Activated CD4-positive, alpha-beta T cell treated with anti-CD3 and anti-CD28 coated beads, Interleukin-2, amount 50 U/mL, for 4 hours (primary cell): ENCODE data around the gene ASCC1.
A peak's percentile ranks its signal among the peaks of the same experiment; 100 is the strongest.

Experiments used
- DNase-seq, 2 experiments: peaks; one replicate each; pipeline ENCODE4 v3.0.0-alpha.2; 2020

Gene ASCC1

DNA sequence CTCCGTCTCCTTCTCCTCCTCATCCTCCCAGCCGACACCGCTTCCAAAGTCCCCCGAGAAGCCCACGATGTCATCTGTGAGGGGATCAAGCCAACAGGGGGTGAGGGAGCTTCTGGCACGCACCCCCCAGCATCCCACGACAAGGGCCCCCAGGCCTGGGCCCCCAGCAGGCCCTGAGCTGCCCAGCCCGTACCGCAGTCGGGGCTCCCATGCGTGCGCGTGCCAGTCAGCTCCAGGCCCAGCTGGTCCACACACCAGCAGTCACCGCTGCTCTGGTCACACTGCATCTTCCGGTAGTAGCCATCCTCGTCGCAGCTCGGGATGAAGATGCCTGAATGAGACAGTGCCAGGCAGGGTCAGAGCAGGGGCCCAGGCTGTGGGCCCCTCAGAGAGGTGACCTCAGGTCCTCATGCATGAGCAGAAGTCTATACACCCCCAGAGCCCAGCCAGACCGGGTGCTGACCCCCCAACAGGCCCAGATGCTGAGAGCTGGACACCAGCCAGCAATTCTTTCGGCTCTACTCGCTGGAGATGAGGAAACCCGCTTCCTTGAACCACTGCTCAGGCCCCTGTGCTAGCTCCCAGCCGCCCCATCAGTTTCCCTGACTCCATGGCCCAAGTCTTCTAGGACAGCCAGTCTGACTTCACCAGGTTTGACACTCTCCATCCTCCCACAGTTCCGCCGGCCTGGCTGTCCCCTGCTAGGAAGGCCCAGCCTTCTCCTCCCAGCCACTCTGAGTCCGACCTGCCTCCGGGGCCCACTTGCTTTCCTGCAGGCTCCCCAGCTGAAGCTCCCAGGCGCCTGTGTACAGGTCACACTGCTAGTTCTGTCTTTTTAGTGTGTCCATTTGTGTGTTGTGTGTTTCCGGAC is 153.0 kb downstream of the ASCC1 start:
- DNase-seq, result no peak

DNA sequence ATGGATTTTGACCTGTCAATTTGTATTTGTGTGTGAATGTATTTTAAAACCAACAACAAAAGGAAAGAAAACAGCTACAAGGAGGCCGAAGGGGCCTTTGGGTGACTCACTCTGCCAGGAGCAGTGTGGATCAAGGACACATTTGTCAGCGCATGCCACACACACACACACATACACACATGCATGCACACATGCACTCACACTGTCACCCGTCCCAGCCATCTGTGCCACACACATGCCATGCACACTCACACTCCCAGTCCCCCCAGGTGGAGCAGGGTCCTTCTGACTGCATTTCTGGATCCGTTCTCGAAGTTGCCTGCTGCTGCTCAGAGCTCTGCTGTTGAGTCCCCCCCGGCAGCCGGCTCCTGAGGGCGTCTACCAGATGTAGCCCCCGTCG is 153.7 kb downstream of the ASCC1 start:
- no peak for DNase-seq

DNA sequence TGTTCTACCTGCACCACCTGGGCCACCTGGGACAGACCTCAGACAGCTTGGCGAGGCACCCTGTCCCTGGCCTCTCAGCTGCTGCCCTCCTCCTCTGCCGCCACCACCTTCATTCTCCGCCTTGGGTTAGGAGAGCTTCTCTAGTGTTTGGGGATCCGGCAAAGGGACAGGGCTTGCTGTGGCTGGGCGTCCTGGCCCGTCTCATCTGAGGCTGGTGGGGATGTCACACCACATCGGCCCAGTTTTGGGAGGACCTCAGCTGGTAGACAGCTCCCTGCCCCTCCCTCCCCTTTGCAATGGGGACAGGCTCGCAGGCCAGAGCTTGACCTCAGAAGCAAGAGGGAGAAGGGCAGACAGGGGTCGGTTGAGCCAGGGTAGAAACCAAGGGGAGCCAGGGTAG is 154.1 kb downstream of the ASCC1 start:
- DNase-seq, result no peak

DNA sequence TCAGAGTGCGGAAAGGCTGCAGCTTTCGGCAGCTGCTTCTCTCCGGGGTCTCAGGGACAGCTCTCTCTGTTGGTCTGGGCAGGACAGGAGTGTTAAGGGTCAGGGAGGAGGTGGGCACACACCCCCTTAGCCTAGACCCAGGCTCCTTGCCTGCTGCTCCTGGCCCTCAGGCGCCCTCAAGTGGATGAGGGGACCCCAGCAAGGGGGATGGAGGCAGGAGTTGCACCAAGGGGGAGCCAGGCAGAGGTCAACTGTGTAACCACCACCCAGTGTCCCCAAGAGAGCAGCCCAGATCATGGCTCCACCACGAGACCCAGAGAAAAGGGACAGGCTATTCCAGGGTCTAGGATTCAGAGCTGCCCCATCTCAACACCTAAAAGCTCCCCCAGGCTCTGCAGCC is 154.6 kb downstream of the ASCC1 start:
- DNase-seq, result no peak

DNA sequence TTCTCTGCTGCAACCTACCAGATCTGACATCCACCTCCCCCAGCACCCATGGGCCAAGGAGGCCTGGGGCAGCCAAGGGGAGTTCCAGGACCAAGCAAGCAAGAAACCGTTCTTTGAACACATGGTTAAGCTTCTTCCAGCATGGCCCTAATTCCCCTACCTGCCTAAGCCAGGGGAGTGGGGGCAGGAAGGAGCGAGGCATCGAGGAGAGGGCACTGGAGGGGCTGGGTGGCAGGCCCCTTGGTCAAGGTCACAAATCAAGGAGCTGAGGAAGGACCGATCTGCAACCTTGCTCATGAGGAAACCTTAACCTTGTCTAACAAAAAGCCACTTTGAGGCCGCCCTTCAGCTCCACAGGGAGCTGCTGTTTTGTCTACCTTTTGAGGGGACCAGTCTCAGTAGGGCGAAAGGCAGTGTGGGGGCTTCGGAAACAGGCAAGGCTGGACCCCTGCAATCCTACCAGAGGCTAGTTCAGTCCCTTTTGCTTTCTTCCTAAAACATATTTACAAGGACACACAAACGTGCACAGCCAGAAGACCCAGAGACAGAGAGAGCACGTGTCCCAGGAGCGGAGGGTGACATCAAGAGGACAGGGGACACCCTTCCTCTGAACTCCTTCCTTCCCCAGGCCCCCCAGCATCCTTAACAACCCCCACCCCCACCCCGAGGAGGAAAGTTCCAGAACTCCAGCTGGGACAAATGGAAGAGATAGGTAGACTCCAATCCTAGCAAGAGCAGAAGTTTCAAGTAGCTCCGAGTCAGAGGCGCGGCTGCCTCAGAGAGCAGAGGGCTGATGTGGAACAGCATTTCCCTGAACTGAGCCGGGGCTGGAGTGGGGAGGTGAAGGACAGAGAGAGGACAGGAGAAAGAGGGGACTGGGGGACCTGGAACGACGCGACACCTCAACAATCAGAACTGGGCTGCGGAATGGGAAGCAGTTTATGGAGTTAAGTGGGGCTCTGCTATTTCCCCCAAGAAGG is 155.9 kb downstream of the ASCC1 start:
- DNase-seq, result no peak

DNA sequence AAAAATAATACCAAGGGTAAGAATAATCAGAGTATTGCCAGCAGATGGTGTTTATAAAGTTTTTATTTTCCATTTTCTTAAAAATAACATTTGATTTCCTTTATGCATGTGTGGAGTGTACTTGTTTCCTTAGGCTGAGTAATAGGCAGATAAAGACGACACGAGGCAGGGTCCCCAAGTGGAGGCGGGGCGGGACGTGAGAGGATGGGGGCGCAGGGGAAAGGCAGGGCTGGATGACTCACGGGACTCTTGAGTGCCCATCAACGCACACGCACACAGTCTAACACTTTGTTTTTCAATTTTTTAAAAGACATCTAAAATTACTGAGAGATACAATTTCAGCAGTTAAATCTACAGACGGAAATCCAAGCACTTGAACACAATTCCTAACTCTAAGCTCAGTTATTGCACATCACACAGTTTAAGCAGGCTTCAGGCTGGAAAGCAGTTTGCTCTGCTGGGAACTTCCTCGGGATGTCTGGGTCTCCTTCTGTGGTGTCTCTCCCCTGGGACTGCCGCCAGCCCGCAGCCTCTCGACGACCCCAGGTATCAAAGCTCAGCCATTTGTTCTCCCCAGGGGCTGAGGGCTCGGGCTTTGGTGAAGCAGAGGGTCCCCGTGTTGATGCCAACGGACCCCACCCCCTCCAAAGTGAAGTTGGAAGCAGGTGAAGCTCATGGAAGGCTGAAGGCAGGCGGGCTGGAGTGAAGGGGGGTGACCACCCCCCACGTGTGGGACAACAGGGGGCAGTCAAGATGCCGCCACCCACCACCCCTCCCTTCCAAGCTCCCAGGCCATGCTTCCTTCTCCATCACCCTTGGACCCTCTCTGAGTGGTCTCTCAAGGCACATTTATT is 156.9 kb downstream of the ASCC1 start:
- peak; percentile 49 to 60 for DNase-seq

DNA sequence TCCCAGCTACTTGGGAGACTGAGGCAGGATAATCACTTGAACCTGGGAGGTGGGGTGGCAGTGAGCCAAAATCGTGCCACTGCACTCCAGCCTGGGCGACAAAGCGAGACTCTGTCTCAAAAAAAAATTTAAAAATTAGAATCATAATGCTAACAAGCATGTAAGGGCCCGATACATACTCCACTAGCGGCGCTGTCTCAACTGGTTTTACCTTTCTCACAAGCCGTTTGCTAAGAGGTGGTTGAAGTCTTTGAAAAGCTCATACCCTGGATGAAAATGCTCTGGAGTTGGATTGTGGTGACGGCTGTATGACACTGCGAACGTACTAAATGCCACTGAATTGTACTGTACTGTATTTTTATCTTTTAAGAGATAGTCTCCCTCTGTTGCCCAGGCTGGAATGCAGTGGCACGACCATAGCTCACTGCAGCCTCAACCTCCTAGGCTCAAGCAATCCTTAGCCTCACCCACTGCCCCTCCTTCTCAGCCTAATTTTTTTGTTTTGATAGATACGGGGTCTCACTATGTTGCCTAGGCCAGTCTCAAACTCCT is 157.7 kb downstream of the ASCC1 start:
- no peak for DNase-seq

DNA sequence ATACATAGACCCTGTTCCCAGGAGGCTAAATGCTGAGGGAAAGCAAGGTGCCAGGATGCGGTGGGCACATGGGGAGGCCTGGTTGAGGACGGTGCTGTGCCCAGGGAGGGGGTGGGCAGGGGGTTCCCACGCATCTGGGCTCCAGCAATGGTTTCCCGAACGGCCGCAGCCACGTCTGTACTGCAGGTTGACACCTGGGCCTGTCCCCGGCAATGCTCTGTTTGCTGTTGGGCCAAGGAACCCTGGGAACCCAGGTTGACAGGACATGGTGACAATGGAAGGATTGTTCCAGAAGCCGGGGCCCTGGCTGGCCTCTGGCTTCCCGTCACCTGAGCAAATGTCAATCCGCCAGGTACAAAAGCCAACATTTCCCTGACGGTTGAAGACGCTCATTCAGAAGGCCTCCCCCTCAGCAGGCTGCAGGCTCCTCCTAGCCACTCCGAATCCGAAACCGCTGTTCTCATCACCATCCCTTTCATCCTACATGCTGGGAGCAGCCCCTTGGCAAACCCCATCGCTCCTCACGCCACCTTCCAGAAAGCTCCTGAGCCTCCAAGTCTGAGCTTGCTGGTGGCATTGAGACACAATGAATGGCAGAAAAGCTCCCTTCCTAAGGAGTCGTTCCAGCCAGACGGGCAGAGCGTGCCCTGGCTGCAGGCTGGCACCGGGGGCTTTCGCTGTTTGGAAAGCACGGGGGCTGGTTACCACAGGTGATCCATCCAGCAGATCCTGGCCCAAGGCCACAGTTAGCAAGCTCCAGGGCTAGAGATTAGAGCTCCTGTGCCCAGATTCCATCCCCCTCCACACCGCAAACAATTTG is 158.9 kb downstream of the ASCC1 start:
- no peak for DNase-seq

DNA sequence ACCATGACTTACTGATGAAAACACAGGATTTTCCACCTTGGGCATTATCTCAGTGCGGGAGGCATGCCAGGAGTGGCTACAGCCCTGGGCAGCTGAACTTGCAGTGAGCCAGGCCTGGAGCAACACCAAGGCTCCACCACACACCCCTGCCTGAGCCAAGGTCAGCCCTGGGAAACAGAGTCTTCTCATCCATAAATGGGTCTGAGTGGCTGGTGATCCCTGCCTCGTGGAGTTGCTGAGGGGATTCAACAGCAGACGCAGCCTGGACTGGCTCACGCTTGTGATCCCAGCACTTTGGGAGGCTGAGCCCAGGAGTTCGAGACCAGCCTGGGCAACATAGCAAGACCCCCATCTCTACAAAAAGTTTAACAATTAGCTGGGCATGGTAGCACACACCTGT is 160.0 kb downstream of the ASCC1 start:
- no peak for DNase-seq

DNA sequence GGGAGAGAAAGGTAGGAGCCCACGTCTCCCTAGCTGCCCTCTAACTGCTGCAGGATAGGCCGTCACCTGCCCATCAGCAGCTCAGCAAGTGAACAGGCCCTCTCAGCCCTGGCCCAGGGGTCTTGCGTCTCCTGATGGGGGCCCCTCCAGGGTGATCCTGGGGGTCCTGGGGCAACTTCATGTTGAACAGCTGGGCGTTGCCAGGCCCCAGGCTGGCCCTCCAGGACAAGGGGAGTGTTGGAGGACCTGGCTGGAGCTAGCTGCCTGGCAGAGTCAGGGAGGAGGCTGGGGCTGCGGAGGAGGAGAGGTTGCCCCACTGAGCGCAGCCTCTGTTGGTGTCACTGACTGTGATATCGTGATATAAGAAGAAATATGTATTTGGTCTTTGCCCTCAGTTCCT is 162.4 kb downstream of the ASCC1 start:
- no peak for DNase-seq

DNA sequence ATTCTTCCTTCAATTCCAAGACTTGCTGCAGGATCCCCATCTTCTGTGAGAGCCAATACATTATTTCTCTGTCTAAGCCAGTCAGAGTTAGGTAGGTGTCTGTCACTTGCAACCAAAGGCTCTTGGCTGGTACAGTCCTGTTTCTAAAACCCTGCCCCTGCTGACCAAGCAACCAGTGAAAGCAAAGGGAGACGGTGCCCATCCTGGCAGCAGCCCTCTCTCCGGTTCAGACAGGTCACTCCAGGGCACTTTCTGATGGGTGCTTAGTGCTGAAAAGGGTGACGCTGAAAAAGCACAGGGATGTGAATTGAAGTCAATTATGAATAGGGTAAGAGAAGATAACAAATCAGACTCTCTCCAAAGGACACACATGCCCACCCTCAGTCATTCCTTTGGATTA is 165.2 kb downstream of the ASCC1 start:
- DNase-seq, result no peak

DNA sequence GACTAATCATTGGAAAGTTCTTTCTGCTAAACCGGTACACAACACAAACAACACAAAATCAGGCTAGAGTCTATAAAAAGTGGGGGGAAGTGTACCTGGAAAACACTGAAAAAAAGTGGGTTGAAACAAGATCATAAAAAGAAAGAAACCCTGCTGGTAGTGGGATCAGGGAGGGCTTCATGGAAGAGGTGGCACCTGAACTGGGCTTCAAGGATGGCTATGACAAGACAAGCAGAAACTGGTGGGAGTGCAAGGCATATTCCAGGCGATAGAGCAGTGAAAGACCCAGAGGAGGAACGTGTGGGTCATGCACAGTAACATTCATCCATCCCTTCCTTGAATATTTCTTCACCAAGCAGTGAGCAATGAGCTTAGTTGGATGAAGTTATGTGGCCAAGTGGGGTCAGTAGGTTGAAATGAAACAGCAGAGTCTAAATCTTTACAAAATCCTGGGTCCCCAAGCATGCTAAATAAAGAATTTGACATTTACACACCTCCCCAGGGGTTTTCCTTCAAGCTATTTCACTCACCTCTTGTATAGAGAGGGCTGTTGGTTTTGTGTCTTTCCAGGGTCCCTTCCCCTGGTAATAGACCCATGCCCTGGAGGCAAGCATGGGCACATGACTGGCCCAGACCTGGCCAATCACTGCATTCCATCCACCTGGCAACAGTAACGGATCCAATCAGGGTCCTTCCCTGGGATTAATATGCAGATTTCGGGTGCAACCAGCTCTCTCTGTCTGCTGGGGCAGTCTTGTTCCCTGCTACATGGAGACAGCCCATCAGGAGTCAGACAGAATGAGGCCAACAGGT is 165.9 kb downstream of the ASCC1 start:
- DNase-seq, result no peak

DNA sequence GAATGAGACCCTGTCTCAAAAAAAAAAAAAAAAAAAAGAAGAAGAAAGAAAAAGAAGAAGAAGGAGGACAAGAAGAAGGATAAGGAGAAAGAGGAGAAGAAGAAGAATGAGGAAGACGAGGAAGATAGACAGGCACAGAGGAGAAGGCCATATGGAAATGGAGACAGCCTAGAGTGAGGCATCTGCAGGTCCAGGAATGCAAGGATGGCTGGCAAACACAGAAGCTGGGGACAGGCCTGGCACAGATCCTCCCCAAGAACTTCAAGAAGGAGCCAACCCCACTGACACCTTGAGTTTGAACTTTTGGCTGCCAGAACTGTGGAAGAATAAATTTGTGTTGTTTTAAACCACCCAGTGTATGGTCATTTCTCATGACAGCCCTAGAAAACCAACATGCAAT is 166.6 kb downstream of the ASCC1 start:
- DNase-seq, result no peak

DNA sequence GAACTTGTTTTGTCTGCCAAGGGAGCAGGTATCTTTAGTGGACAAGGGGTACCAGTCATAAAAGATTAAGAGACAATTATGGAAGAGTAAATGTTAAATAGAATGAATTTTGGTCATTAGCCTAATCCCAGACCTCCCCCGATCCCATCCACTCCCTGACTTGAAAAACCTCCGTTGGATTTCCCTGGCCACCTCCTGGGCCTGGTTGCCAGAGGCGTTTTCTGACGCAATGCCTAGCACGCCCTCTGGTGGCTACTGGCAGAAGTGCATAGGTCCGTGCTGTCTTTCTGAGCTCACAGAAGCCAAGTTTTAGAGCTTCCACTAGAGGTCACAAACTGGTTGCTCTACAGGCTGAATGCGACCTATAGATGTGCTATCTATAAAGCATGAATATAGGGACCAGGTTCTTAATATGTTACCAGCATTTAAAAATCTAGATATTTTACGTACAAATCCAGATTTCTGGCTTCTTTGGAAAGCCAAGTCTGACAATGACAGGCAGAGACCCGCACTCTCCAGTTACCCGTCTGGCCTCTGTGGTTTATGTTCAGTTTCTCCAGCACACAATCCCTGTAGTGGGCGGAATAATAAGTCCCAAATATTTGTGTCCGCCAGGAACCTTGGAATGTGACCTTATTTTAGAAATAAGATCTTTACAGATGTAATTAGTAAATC is 167.5 kb downstream of the ASCC1 start:
- peak; percentile 91 to 92 for DNase-seq
